Measurements from ENCODE around the gene C1orf122.

Gene C1orf122

DNA sequence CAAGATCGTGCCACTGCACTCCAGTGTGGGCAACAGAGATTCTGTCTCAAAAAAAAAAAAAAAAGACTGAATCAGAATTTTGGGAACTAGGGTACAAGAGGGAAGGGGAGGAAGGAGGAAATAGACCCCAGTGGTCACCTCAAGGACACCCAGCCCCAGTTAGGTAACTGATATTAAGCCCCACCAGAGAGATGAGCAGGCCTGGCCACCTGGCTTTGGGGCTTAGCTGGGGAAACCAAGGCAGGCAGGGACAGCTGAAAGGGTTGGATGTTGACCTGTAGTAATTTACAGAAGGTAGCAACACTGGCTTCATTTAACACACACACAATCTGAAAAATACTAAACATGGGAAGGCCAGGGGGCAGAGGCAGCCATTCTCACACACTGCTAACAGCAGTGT, 5.2 kb upstream of the C1orf122 start:
- FAIRE-seq, result no peak

DNA sequence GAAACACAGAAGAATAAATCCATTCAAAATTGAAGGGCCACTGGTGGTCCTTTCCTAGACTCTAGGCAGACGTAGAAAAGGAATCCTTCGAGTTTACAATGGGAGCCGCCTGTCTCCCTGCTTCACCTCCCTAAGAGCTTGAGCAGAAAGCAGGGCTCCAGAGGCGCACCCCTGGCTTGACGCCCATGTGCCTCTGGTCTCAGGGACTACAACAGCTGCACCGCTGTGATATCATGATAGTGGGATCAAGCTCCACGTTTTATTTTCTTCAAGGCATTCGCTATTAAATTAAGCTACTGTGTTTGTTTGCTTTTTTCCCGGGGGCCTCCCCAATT, 403 bp upstream of the C1orf122 start:
- no peak for FAIRE-seq

DNA sequence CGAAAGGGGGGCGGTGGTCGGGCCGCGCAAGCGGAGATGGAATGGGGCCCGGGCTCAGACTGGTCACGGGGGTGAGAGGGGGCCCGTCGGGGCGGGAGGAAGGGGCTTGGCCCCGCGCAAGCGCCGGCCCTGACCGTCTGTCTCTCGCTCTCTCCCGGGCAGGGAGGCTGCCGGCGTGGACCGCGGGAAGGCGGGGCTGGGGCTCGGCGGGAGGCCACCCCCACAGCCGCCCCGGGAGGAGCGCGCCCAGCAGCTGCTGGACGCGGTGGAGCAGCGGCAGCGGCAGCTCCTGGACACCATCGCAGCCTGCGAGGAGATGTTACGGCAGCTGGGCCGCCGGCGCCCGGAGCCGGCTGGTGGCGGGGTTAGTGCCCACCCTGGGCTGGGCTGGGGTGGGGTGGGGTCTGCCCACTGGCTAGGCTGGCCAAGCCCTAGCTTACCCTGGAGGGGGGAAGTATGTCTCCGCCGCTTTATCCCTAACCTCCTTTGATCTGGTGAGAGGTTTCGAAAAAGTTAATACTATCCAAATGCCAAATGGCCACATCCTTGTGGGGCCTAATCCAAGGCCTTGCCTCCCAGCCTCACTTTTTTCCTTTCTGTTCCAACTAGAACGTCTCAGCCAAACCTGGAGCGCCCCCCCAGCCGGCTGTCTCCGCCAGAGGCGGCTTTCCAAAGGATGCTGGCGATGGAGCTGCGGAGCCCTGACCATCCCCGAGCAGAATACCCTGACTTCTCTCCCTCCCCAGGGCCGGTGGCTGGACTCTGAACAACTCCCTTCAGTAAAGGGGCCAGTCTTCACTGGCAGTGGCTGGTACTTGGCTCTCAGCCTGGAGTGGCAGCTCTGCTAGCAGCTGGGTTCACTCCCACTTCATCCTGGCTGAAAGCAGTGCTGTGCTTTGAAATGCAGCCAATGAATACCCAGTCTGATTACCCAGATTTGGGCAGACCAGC, 1.1 kb downstream of the C1orf122 start:
- no peak for FAIRE-seq

DNA sequence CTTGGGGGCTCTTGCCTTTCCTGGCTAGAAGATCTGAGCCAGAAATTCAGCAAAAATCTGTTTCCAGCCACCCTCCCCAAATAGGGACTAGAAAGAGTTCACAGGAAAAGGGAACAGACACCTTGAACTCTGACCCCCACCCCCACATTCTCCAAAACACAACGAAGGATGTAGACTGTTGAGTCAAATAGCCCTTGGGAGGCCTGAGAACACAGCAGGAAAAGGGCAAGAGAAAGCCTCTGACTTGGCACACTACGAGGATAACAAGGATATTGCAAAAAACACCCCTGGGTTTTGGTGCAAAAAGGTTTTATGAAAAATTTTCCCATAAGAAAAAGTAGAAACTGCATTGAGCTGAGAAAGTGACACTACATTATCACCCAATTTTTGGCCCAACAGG, 2.4 kb downstream of the C1orf122 start:
- no peak for FAIRE-seq

DNA sequence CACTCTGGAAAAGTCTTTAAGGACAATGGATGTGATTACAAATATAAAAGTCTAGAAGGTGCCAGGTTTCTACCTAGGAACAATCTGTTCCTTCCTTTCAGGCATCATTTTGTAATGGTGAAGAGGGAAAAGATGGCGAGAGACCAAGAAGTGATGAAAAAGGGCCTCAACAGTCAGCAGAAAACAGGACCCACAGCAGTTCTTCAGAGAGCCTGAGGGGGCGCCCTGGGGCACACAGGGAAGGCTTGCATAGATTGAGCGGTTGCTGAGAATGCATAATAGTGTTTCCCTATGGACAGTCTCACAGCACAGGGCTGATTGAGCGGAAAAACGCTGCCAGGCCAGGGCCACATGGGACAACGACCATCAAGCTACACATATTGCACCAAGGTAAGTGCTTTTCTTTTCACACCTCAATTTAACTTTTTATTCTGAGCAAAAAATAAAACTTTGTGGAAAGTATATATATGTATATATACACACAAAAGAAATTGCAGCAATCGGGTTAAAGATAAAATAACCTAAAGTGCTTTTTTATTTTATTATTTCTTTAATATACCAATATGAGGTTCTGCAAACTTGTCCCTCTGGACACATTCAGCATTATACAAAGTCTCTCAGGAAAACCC, 3.6 kb downstream of the C1orf122 start:
- FAIRE-seq, result no peak

DNA sequence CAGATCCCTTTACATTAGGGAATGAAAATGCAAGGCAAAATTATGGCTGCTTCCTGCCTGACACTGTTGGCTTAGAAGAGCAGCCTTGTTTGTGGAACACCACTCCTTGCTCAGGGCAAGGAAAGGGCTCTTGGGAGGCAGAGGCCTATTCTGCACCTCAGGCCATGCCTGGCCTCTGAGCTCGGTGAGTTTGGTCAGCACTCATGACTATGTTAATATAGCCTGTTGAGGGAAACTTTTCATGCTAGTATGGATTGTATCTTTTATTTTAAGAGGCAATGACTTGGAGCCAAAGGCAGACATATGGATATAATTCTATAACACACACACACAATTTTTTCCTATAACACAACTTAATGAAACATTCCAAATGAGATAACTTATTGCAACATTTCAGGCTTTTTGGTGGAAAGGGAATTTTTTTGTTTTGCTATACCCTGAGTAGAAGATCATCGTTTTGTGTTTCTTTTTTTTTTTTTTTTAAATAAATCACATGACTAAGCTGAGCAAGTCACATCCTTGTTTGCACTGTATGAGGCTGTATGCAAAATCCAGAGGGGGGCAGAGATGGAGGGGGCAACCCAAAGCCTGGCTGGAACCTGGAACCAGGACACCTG, 6.0 kb downstream of the C1orf122 start:
- FAIRE-seq, result no peak

DNA sequence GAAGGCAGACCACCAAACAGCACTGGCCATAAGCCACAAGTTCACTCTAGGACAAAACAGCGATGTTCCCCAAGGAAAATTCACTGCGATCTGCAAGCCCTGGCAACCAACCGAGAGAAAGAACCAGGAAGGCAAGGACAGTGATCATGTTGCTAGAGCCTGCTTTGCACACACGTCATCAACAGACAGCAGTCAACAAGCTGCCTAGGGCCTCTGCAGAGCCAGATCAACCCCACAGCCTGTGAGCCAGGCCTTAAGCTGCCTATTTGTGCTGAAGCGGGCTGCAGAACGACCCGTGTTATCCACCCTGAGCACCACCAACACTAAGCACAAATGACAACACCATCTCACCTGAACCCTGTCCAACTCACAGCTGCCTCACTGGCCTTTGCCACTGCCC, 6.7 kb downstream of the C1orf122 start:
- FAIRE-seq, result no peak

DNA sequence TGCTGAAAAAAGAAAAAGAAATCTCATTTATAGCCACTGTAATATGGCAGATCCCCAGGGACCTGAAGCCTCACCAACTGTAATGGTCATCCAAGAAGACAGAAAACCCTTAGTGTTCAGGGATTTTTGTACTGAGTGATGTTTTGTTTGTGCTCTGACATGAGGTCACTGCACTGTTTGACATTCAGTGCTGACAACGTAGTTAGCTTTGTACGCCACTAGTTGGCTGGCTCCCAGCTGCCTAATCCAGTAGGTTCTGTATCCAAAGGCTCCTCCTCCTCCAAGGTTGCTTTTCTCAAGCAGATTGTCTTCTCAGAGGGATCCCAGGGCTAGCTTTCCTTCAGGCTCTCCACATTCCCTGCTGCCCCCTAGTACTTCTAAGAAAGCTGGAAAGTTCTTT, 9.9 kb downstream of the C1orf122 start:
- FAIRE-seq, result peak; percentile 96

DNA sequence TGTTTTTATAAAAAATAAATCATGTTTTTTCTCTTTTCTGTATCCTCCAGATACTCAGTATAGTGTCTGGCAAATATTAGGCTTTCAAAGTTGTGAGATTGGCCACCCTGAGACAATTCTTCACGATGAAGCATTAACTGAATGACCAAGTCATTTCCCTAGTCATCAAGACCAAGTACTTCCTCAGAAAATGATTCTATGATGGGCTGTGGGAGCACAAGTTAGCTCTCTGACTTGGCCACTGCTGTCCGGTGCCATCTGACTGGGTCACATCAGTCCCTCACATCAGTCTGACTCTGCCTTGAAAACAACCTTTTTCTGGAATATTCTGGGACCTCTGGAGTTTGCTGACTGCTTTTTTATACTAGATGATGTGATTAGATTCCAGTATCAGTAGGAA, 13.9 kb downstream of the C1orf122 start:
- FAIRE-seq, result no peak

DNA sequence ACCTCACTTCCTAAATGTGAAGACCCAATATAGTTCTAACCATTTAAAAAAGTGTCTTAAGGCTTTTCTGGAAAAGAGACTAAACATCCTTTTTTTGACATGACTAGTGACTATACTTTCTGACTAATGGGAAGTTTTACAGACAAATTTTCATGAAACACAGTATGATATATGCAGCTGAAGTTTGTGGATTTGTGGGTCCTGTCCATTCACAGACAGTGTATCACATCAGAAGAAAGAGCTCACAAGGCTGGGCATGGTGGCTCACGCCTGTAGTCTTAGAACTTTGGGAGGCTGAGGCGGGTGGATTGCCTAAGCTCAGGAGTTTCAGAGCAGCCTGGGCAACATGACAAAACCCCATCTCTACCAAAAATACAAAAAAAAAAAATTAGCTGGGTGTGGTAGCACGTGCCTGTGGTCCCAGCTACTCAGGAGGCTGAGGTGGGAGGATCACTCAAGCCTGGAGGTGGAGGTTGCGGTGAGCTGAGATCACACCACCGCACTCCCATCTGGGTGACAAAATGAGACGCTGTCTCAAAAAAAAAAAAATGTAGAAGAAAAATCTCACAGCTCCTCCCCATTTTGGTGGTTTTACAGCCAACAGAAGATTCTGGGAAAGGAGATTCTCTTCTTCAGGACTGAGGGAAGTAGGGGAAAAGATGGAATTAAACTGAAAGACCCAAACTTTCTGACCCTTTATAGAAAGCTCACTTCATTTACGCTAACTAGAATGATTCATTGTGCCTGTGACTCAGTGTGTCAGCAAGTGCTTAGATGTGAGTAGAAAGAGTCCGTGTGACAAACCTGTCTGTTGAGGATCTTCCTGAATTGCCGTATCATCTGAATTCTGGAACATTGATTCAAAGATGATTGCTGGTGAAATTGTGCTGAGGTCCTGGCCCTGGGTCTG, 15.6 kb downstream of the C1orf122 start:
- no peak for FAIRE-seq

DNA sequence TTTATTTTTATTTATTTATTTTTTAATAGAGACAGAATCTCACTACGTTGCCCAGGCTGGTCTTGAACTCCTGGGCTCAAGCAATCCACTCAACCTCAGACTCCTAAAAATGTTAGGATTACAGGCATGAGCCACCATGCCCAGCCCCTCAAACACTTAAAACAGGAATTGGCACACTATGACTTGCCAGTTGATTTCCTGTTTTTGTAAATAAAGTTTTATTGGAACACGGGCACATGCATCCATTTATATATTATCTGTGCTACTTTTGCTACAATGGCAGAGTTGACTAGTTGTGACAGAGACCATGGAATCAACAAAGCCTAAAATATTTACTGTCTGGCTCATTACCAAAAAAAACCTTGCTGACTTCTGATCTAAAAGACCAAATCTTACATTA, 16.4 kb downstream of the C1orf122 start:
- FAIRE-seq, result no peak

DNA sequence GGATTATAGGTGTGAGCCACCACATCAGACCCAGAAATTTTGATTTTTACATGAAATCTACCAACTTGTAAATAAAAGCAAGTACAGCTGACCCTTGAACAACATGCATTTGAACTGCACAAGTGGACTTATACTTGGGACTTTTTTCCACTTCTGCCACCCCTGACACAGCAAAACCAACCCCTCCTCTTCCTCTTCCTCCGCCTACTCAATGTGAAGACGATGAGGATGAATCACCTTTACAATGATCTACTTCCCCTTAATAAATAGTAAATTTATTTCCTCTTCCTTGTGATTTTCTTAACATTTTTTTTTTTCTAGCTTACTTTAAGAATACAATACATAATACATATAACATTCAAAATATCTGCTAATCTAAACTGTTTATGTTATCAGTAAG, 17.9 kb downstream of the C1orf122 start:
- FAIRE-seq, result no peak

DNA sequence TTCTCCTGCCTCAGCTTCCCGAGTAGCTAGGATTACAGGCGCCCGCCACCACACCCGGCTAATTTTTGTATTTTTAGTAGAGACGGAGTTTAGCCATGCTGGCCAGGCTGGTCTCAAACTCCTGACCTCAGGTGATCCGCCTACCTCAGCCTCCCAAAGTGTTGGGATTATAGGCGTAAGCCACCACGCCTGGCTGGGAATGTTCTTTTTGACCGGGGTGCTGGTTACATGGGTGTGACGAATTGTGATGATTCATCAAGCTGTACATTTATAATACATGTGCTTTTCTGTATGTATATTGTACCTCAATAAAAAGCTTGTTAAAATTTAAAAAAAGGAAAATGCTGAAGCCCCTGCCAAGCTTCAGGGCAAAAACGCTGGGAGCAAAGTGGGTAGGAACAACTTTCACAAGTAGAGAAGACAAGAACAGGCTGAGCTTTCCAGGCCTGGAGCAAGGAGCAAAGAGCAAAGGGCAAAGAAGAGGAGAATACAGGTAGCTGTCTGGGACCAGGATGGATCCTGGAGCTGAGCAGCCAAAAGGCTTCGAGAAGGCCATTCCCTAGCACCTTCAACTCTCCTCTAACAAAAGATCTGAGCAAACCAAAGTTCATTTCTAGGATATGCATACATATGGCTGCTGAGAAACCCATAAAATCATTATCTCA, 21.0 kb downstream of the C1orf122 start:
- FAIRE-seq, result no peak

DNA sequence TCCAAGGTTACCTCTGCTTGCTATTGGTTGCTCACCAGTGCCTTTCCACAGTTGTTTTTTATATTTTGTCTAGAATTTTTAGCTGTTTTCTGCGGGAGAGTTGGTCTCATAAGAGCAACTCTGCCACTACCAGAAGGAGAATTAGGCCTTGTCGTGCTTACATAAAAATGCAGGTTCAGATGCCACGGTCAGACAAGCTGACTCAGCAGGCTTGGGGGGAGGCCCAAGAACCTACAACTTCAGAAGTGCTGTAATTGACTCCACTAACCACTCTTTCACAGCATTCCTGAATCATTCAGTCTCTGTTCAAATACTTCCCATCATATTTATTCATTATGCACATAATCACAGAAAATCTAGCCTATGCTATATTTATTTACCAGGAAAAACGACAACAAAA, 23.5 kb downstream of the C1orf122 start:
- FAIRE-seq, result no peak

DNA sequence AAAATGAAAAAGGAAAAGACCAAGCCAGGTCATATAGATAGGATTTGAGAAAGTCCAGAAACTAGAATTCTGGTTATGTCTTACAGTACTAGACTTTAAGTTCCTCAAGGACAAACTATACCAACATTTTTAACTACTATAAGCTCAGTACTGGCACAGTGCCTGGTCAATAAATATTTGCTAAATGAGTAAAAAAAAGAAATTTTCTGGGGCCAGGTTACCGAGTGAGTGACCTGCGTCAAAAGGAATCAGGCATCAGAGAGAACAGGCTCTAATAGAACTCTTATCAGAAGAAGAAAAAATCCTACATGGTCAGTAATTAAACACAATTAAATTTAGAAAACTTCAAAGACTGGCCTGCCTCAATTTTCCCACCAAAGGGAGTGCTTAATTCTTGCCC, 24.2 kb downstream of the C1orf122 start:
- FAIRE-seq, result peak; percentile 13

DNA sequence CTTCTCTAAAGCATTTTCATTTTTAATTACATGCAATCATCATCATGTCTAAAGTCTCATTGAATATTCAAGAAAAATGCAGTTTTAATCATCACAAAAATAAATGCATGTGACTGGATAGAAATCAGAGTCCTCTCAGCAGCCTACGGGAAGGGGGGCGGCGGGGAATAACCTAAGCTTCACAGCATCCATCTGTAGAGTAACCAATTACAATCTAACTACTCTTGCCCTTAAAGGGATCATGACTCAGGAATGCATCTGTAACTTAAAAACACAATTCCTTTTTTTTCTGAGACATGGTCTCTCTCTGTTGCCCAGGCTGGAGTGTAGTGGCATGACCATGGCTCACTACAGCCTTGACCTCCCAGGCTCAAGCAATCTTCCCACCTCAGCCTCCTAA, 29.2 kb downstream of the C1orf122 start:
- no peak for FAIRE-seq

DNA sequence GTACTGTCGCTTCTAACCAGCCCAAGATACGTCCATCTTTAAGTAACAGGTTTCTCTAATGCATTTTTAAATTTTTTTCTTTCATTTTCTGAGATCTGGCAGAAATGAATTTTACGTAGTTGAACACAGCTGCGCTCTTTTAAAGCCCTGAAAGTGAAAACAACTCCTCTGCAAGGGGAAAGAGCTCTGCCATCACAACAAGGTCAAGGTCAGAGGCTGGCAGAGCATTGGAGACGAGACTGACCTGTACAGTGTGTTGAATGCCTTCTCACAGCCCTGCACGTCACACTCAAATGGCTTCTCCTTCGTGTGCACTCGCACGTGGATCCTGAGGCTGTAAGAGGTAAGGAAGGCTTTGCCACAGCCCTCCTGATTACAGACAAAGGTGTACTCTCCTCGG, 32.1 kb downstream of the C1orf122 start:
- FAIRE-seq, result no peak

DNA sequence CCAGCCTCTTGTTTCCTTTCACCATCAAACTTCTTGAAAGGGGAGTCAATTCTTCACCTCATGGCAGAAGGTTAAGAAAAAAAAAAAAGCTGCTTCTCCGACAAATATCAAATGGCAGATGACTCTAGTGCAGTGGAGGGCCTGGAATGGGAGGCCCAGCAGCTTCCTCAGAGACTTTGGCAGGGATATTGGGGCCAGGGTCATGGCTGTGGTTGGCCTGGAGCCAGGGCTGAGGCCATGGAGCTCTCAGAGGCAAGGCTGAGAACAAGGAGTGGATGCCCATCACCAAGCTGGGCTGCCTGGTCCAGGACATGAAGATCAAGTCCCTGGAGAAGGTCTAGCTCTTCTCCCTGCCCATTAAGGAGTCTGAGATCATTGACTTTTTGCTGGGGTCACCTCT, 33.1 kb downstream of the C1orf122 start:
- no peak for FAIRE-seq

DNA sequence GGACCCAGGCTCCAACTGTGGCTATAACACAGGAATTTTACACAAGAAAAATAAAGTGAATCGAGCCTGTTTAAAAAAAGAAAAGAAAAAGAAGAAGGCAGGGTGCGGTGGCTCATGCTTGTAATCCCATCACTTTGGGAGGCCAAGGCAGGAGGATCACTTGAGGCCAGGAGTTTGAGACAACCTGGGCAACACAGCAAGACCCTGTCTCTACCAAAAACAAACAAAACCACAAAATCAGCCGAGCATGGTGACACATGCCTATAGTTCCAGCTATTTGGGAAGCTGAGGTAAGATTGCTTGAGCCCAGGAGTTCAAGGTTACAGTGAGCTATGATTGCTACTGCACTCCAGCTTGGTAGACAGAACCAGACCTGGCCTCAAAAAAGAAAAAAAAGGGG, 34.1 kb downstream of the C1orf122 start:
- FAIRE-seq, result no peak

DNA sequence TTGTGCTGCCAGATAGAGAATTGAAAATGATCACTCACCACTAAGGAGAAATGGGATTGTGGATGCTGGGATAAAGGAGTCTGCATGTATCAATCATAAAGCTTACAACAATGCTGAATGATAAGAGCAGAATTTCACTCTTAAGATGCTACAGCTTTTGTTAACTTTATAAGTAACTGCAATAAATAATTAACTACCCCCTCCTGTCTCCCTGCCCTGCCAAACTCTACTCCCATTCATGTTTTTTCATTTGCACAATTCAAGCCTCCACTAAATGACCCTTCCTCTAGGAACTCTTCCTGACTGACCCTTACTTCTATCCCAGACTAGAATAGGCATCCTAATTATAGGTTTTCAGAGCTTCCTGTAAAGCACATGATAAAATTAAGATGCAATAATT, 36.9 kb downstream of the C1orf122 start:
- no peak for FAIRE-seq

DNA sequence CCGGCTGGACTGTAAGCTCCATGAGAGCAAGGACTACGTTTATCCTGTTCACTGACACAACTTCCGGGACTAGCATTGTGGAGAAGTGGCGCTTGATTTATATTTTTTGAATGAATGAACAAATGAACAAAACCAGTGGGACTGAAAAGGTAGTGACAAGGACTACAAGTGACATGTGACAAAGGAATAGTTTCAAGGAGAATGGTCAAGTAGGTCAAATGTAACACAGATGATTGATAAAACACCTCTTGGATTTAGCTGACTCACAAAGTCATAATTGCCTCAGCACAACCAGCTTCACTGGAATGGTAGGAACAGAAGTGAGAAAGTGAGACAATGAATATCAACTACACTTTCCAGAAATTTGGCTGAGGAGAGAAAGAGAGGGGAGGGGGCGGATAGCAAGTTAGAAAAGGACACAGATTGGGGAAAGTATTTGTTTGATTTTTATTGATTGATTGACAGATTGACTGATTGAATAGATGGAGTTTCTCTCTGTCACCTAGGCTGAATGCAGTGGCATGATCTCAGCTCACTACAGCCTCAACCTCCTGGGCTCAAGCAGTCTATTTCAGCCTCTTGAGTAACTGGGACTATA, 37.6 kb downstream of the C1orf122 start:
- FAIRE-seq, result no peak

DNA sequence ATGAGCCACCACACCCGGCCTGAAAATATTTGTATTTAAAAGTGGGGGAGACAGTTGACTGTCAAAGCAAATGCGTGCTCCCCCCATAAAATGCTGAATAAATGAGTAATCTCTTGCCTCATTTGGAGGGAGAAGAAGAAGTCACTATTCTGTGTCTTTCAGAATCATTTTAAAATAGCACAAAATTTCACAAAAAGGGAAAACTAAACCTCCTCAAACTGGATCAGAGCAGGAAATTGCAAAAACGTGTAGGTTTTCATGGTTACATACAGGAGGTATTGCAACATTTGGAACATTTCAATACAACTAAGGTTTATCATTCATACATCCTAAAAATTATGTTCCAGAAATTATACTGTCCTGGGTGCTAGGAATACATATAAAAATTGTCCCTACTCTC, 38.2 kb downstream of the C1orf122 start:
- no peak for FAIRE-seq
